WERI-Rb-1 (cell line): Measurements from ENCODE around the gene ARPP19.

Experiments
- DNase-seq: peaks from one replicate; pipeline ENCODE4 v3.0.0-alpha.2; 2020
- H3K27ac ChIP-seq: fragments of 250-450 bp; sonication (Bioruptor Pico); 2 replicates; pipeline ENCODE4 v1.5.1; 2020; ENCODE audit warnings: mild to moderate bottlenecking, moderate library complexity
- H3K27me3 ChIP-seq: fragments of 250-450 bp; sonication (Bioruptor Pico); 2 replicates; pipeline ENCODE4 v1.5.1; 2021; ENCODE audit warnings: mild to moderate bottlenecking, low read depth, moderate library complexity; ENCODE audit not compliant: insufficient read depth, severe bottlenecking
- H3K36me3 ChIP-seq: fragments of 250-450 bp; sonication (Bioruptor Pico); 2 replicates; pipeline ENCODE4 v1.5.1; 2020; ENCODE audit warnings: mild to moderate bottlenecking, moderate library complexity
- H3K4me3 ChIP-seq: 2 replicates; pipeline ENCODE4 v1.5.1; 2011; ENCODE audit warnings: low read depth, mild to moderate bottlenecking, control low read depth, low read length
- H3K9me3 ChIP-seq: fragments of 250-450 bp; sonication (Bioruptor Pico); 2 replicates; pipeline ENCODE4 v1.5.1; 2021; ENCODE audit warnings: mild to moderate bottlenecking, moderate library complexity; ENCODE audit not compliant: severe bottlenecking
- CTCF ChIP-seq: IDR thresholded peaks from 2 replicates; pipeline ENCODE4 v1.5.1; 2011; ENCODE audit warnings: low read depth, mild to moderate bottlenecking, control low read depth, inconsistent platforms, low read length

Gene ARPP19

GRCh38 chr15:52527911-52528563, 40.8 kb downstream of the ARPP19 start:
- H3K36me3 ChIP-seq, result no peaks in the 10 kb centered on the region
- H3K4me3 ChIP-seq, result peak overlapping the region; percentile 66
- H3K27me3 ChIP-seq, result peaks cover 18% of the 10 kb centered on the region
- DNase-seq, result peak; percentile 19
- H3K27ac ChIP-seq, result no peak overlapping the region
- H3K9me3 ChIP-seq, result no peaks in the 10 kb centered on the region
- no peak for TF ChIP-seq CTCF

- no peaks in the 10 kb centered on the region for H3K36me3 ChIP-seq
- H3K9me3 ChIP-seq, result no peaks in the 10 kb centered on the region
- H3K4me3 ChIP-seq, result no peak overlapping the region
- TF ChIP-seq CTCF, result no peak
- no peak overlapping the region for H3K27ac ChIP-seq
- DNase-seq, result no peak
- peaks cover 18% of the 10 kb centered on the region for H3K27me3 ChIP-seq
These were observed 41.5 kb downstream of the ARPP19 start for GRCh38 chr15:52527196-52527910.

GRCh38 chr15:52524223-52525136, 44.4 kb downstream of the ARPP19 start:
- TF ChIP-seq CTCF, result no peak
- H3K9me3 ChIP-seq, result no peaks in the 10 kb centered on the region

GRCh38 chr15:52523647-52524046, 45.2 kb downstream of the ARPP19 start:
- no peak overlapping the region for H3K27ac ChIP-seq
- no peak for TF ChIP-seq CTCF
- DNase-seq, result no peak
- H3K36me3 ChIP-seq, result no peaks in the 10 kb centered on the region
- peaks cover 5% of the 10 kb centered on the region for H3K27me3 ChIP-seq
- no peaks in the 10 kb centered on the region for H3K9me3 ChIP-seq
- H3K4me3 ChIP-seq, result no peak overlapping the region

More at GRCh38 chr15:52524223-52525136, 44.4 kb downstream of the ARPP19 start:
- no peak for DNase-seq
- no peaks in the 10 kb centered on the region for H3K36me3 ChIP-seq
- H3K27ac ChIP-seq, result no peak overlapping the region
- H3K27me3 ChIP-seq, result peaks cover 8% of the 10 kb centered on the region
- no peak overlapping the region for H3K4me3 ChIP-seq

GRCh38 chr15:52523192-52523591, 45.6 kb downstream of the ARPP19 start:
- Histone ChIP-seq H3K27me3 (peaks cover 5% of the 10 kb centered on the region), H3K27ac (no peak overlapping the region), H3K36me3 (no peaks in the 10 kb centered on the region), H3K4me3 (no peak overlapping the region), H3K9me3 (no peaks in the 10 kb centered on the region)
- TF ChIP-seq CTCF, result no peak
- DNase-seq, result no peak
